HepG2 (cell line): ENCODE data around the gene CUL7. TPM values are rescaled to one million over a fixed set of nuclear protein-coding genes. Genes with fewer than 3 reads are reported as not detected.

ENCODE experiments used
- ATM ChIP-seq: fragments of 450-650 bp; IDR thresholded peaks from 2 replicates; pipeline ENCODE4 v1.7.1; 2017; ENCODE audit warnings: mild to moderate bottlenecking, borderline replicate concordance
- BRD4 ChIP-seq: sonication (generic); formaldehyde crosslinking; IDR thresholded peaks from 2 replicates; pipeline ENCODE4 v1.4.0; 2020; ENCODE audit warnings: missing genetic modification reagents
- CEBPG ChIP-seq: IDR thresholded peaks from 2 replicates; pipeline ENCODE4 v1.6.1; 2016
- CSRNP1 ChIP-seq: sonication (generic); formaldehyde crosslinking; IDR thresholded peaks from 2 replicates; pipeline ENCODE4 v1.8.1; 2023; ENCODE audit warnings: mild to moderate bottlenecking, missing genetic modification reagents
- DRAP1 ChIP-seq: IDR thresholded peaks from 2 replicates; pipeline ENCODE4 v1.6.1; 2016; ENCODE audit warnings: missing genetic modification reagents, missing compliant biosample characterization
- EEA1 ChIP-seq: sonication (generic); formaldehyde crosslinking; IDR thresholded peaks from 2 replicates; pipeline ENCODE4 v1.5.1; 2020; ENCODE audit warnings: mild to moderate bottlenecking, missing genetic modification reagents, borderline replicate concordance
- HNRNPL ChIP-seq: fragments of 200-400 bp; formaldehyde crosslinking; IDR thresholded peaks from 2 replicates; pipeline ENCODE4 v1.6.1; 2017; ENCODE audit warnings: mild to moderate bottlenecking, low read depth, low read length
- JUN ChIP-seq: sonication (generic); formaldehyde crosslinking; IDR thresholded peaks from 2 replicates; pipeline ENCODE4 v1.4.0; 2020; ENCODE audit warnings: mild to moderate bottlenecking, missing genetic modification reagents
- MIER3 ChIP-seq: IDR thresholded peaks from 2 replicates; pipeline ENCODE4 v1.6.1; 2016; ENCODE audit warnings: missing compliant biosample characterization, borderline replicate concordance
- MXI1 ChIP-seq: IDR thresholded peaks from 3 replicates; pipeline ENCODE4 v1.6.1; 2012; ENCODE audit warnings: low read depth, low read length, inconsistent platforms, borderline replicate concordance
- NAIF1 ChIP-seq: sonication (generic); formaldehyde crosslinking; IDR thresholded peaks from 2 replicates; pipeline ENCODE4 v1.5.0; 2020; ENCODE audit warnings: mild to moderate bottlenecking, missing genetic modification reagents, borderline replicate concordance
- PHF5A ChIP-seq: IDR thresholded peaks from one replicate; pipeline ENCODE4 v1.6.1; 2018; ENCODE audit warnings: low read depth, missing genetic modification reagents; ENCODE audit not compliant: unreplicated experiment
- RAD21 ChIP-seq: fragments of 450-650 bp; formaldehyde crosslinking; IDR thresholded peaks from 2 replicates; pipeline ENCODE4 v1.5.0; 2020; ENCODE audit warnings: mild to moderate bottlenecking
- SATB2 ChIP-seq: sonication (generic); formaldehyde crosslinking; IDR thresholded peaks from 2 replicates; pipeline ENCODE4 v1.5.0; 2020; ENCODE audit warnings: missing genetic modification reagents
- SMAD9 ChIP-seq: sonication (generic); formaldehyde crosslinking; IDR thresholded peaks from 2 replicates; pipeline ENCODE4 v1.5.1; 2020; ENCODE audit warnings: mild to moderate bottlenecking, missing genetic modification reagents
- SP2 ChIP-seq: sonication (generic); formaldehyde crosslinking; IDR thresholded peaks from 2 replicates; pipeline ENCODE4 v1.5.1; 2020; ENCODE audit warnings: mild to moderate bottlenecking, missing genetic modification reagents
- SPEN ChIP-seq: sonication (generic); formaldehyde crosslinking; IDR thresholded peaks from 2 replicates; pipeline ENCODE4 v1.5.1; 2020; ENCODE audit warnings: low read depth, mild to moderate bottlenecking, missing genetic modification reagents
- THAP11 ChIP-seq: IDR thresholded peaks from 2 replicates; pipeline ENCODE4 v1.6.1; 2016; ENCODE audit warnings: missing biosample characterization, missing genetic modification reagents
- ZFP36L1 ChIP-seq: sonication (generic); formaldehyde crosslinking; IDR thresholded peaks from 2 replicates; pipeline ENCODE4 v1.8.0; 2022; ENCODE audit warnings: mild to moderate bottlenecking, missing genetic modification reagents, moderate library complexity
- ZFX ChIP-seq: sonication (generic); formaldehyde crosslinking; IDR thresholded peaks from 2 replicates; pipeline ENCODE4 v1.4.0; 2020; ENCODE audit warnings: mild to moderate bottlenecking, low read depth, missing genetic modification reagents, moderate library complexity
- ZNF124 ChIP-seq: sonication (generic); formaldehyde crosslinking; IDR thresholded peaks from 2 replicates; pipeline ENCODE4 v1.4.0; 2020; ENCODE audit warnings: missing genetic modification reagents
- ZNF30 ChIP-seq: sonication (generic); formaldehyde crosslinking; IDR thresholded peaks from 2 replicates; pipeline ENCODE4 v1.5.0; 2020; ENCODE audit warnings: mild to moderate bottlenecking, missing genetic modification reagents
- ZNF589 ChIP-seq: sonication (generic); formaldehyde crosslinking; conservative IDR thresholded peaks from 2 replicates; pipeline ENCODE4 v1.8.0; 2022; ENCODE audit warnings: mild to moderate bottlenecking, moderate library complexity, missing genetic modification reagents
- ZNF670 ChIP-seq: sonication (generic); formaldehyde crosslinking; IDR thresholded peaks from 2 replicates; pipeline ENCODE4 v1.8.0; 2022; ENCODE audit warnings: mild to moderate bottlenecking, missing genetic modification reagents, borderline replicate concordance
- ZNF740 ChIP-seq: sonication (generic); formaldehyde crosslinking; IDR thresholded peaks from 2 replicates; pipeline ENCODE4 v1.4.0; 2020; ENCODE audit warnings: missing genetic modification reagents
- ZNF776 ChIP-seq: sonication (generic); formaldehyde crosslinking; IDR thresholded peaks from 2 replicates; pipeline ENCODE4 v1.4.0; 2020; ENCODE audit warnings: mild to moderate bottlenecking, missing genetic modification reagents
- polyA plus RNA-seq, 8 experiments: library from polyadenylated mRNA; depleted of rRNA in 3 of 8; stranded (reverse) in 7 of 8; unstranded in 1 of 8; fragments of >200 nt; fragmentation: Illumina TruSeq in 4 of 8; extraction: Trizol in 4 of 8; gene quantifications; 2 replicates each; pipeline versions ENCODE4 v1.2.1 to v1.2.3, GENCODE V29; 2011 to 2016; ENCODE audit warnings: low read depth in 4 of 8, missing spikeins in 1 of 8, mixed read lengths in 1 of 8; ENCODE audit not compliant: insufficient read depth in 1 of 8
- total RNA-seq, 5 experiments: library from RNA; depleted of rRNA; stranded (reverse); fragments of >200 nt; fragmentation: Illumina TruSeq; extraction: Trizol; gene quantifications; 2 replicates each; pipeline ENCODE4 v1.2.3, GENCODE V29; 2016; ENCODE audit warnings: low read depth in 1 of 5

The CUL7 gene
- total and polyA plus RNA-seq, 2 of the 13 experiments (the other 11 are each of a cell fraction or from before 2014, with no cell fraction given), result 32.0 to 60.7 TPM

GRCh38 chr6:43021270-43022047, 32.2 kb downstream of the CUL7 start, which contains the start of gene RRP36 (continued):
- TF ChIP-seq ATM, result no peak
- peak; percentile 56; the same call in 1 of the 2 replicates for TF ChIP-seq ZNF124 (CRISPR knock-in tag)
- 0 out of 2 replicates have a peak, but pooled peaks have one; percentile 27 for TF ChIP-seq SATB2 (CRISPR knock-in tag)
- 0 out of 2 replicates have a peak, but pooled peaks have one; percentile 49 for TF ChIP-seq ZNF589 (CRISPR knock-in tag)
- peak; percentile 54 for TF ChIP-seq PHF5A (CRISPR knock-in tag)
- TF ChIP-seq BRD4 (CRISPR knock-in tag), result peak; percentile 89
- TF ChIP-seq ZNF740 (CRISPR knock-in tag), result peak; percentile 69; the same call in 1 of the 2 replicates
- TF ChIP-seq ZNF776 (CRISPR knock-in tag), result peak; percentile 79
- TF ChIP-seq NAIF1 (CRISPR knock-in tag), result no peak
- TF ChIP-seq ZFP36L1 (CRISPR knock-in tag), result 0 out of 2 replicates have a peak, but pooled peaks have one; percentile 51
- peak; percentile 52 for TF ChIP-seq CEBPG (CRISPR knock-in tag)
- TF ChIP-seq DRAP1 (CRISPR knock-in tag), result peak; percentile 54; the same call in 1 of the 2 replicates
- TF ChIP-seq SP2 (CRISPR knock-in tag), result peak; percentile 78
- 0 out of 2 replicates have a peak, but pooled peaks have one; percentile 85 for TF ChIP-seq EEA1 (CRISPR knock-in tag)
- TF ChIP-seq MXI1, result peak; percentile 86; the same call in 1 of the 3 replicates
- TF ChIP-seq ZFX (CRISPR knock-in tag), result peak; percentile 89
- peak; percentile 68; the same call in 1 of the 2 replicates for TF ChIP-seq CSRNP1 (CRISPR knock-in tag)
- no peak for TF ChIP-seq JUN (CRISPR knock-in tag)
- peak; percentile 88 for TF ChIP-seq SPEN (CRISPR knock-in tag)
- TF ChIP-seq ZNF670 (CRISPR knock-in tag), result peak; percentile 54; the same call in 1 of the 2 replicates
- 0 out of 2 replicates have a peak, but pooled peaks have one; percentile 53 for TF ChIP-seq SMAD9 (CRISPR knock-in tag)
- peak; percentile 23; the same call in 1 of the 2 replicates for TF ChIP-seq MIER3 (CRISPR knock-in tag)
- peak; percentile 48; the same call in 1 of the 2 replicates for TF ChIP-seq RAD21
- no peak for TF ChIP-seq ZNF30 (CRISPR knock-in tag)
- peak; percentile 90 for TF ChIP-seq THAP11 (CRISPR knock-in tag)
- 0 out of 2 replicates have a peak, but pooled peaks have one; percentile 70 for TF ChIP-seq HNRNPL
